Stimulated activated CD4-positive, alpha-beta T cell treated with anti-CD3 and anti-CD28 coated beads, Interleukin-15, amount 100 ng/mL, for 1 hour (primary cell): ENCODE results near the gene C10orf105.

Experiments used
- DNase-seq, 2 donors: peaks; one replicate each; pipeline ENCODE4 v3.0.0-alpha.2; 2020; ENCODE audit warnings: low read depth in 1 of 2, low spot score in 1 of 2

C10orf105 gene

GRCh38 chr10:71717056-71717455 is 2.5 kb downstream of the C10orf105 start:
- DNase-seq, result no peak

GRCh38 chr10:71716426-71716825 is 3.2 kb downstream of the C10orf105 start:
- no peak for DNase-seq

- no peak for DNase-seq
Measured at GRCh38 chr10:71715860-71716259, 3.7 kb downstream of the C10orf105 start.

- DNase-seq, result no peak
Measured at GRCh38 chr10:71715026-71715425, 4.6 kb downstream of the C10orf105 start.

- DNase-seq, result no peak
Measured at GRCh38 chr10:71714592-71714991, 5.0 kb downstream of the C10orf105 start.

DNA sequence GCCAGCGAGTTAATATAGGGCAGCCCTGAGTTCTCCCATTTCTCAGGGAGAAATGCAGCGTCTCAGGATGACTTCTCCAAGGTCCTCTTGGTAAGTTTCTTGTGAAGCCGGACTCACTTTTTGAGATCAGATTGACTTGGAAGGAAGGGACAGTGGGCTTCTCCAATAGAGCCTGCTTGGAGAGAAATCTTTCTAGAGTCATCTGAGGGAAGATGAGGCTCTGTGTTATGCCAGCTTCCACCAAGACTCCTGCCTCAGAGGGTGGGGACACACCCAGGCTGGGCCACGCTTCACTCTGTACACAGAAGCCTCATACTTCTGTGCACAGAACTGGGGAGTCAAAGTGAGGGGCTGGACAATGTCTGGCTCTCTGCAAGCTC is 5.6 kb downstream of the C10orf105 start:
- DNase-seq, result no peak

DNA sequence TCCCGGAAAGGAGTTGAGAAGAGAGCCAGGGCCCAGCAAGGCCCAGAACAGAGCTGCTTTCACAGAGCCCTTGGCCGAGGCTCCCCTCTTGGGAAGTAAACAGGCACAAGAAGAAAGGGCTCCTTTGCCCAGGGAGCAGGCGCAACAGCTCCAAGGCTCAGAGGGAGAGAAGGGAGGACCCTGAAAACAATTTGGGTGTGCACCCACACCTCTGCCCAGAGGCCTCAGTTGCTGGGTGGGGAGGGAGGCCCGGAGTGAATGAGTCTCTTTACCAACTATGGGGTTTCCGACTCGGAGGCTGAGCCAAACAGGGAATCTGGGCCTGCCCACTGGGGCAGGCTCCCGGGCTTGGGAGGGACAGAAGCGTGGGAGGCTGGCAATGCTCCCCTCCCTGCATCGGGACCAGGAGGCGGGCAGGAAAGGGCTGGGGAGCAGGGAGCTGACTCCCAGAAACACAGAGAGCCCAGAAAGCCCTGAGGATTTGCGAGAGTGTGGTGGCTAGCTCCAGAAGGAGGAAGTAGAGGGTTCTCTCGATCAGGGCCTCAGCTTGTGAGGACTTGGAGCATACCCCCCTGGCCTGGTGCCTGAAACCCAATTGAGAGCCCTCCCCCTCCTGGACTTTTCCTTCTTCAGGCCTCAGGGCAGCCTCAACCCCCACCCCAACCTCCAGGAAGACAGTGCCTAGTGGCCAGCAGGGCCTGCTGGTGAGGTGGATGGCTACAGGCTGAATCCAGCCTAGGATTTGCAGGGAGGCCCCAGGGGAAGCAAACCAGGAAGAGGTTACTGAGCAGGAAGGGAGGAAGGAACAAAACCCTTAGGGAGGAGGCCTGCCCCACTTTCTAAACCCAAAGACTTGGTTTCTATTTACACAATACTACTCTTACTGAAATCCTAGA is 6.2 kb downstream of the C10orf105 start:
- no peak for DNase-seq

GRCh38 chr10:71712572-71713134 is 6.9 kb downstream of the C10orf105 start:
- DNase-seq, result no peak

- DNase-seq, result no peak
Measured at GRCh38 chr10:71712170-71712569, 7.4 kb downstream of the C10orf105 start.

DNA sequence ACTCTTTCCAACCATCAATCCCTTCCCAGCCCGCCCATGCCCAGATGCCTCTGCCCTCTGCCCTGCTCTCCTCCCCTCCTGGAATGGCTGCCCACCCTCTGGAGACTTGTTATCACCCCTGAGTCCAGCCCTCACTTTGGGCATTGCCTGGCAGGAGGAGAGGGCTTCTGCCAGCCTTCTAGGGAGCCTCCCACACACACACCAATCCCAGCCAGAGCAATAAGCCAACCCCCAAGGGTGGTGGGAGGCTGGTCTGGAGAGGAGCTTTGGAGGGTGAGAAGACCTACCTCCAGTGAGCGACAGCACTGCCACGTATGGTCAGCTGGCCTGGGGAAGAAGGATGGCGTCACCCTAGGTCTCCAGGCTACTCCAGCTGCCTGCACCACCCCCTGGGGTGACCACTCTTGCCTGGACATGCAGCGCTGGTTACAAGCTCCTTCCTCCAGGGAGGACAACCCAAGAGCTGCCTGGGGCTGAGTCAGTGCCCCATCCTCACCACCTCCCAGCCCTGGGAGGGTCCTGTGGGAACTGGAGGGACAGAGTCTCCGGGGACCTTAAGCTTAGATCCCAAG is 8.4 kb downstream of the C10orf105 start:
- no peak for DNase-seq

GRCh38 chr10:71710519-71710918 is 9.1 kb downstream of the C10orf105 start:
- DNase-seq, result no peak

DNA sequence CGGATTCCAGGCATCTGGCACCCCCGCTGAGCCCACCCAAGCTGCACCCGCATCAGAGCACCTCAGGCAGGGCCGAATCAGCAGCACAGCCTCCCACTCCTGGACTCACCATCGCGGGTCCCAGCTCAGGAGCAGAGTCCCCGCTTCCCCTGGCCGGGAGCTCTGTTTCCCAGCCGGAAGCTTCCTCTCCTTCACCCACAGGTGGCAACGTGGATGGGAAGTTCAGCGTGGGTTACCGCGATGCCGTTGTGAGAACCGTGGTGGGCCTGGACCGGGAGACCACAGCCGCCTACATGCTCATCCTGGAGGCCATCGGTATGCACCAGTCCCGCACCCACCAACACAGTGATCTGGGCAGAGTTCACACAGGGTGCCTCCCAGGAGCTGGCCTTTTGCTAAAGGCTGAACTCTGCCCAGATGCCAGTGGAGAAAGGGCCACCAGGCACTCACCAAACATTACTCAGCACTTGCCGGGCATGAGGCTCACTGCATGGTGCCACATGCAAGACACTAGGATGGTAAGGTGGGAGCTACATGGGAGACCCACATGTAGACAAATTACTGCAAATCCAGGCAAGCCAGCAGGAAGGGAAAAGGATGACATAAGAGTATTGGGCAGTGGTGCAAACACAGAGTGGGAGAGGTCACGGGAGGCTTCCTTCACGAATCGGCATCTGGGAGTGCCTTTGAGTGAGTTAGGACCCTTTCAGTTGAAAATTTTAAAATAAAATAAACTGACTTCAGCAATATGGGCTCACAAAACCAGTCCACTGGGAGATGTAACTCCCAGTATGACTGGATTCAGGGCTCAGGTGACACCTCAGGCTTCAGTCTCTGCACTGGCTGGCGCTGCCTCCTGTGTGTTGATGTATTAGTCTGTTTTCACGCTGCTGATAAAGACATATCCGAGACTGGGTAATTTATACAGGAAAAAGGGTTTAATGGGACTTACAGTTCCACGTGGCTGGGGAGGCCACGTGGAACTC is 10.4 kb downstream of the C10orf105 start:
- DNase-seq, result no peak

- peak in 1 of 2 donors; percentile 57 for DNase-seq
Measured at GRCh38 chr10:71708301-71708703, 11.3 kb downstream of the C10orf105 start.

GRCh38 chr10:71707240-71707789 is 12.3 kb downstream of the C10orf105 start:
- no peak for DNase-seq

GRCh38 chr10:71706216-71707121 is 13.1 kb downstream of the C10orf105 start:
- no peak for DNase-seq

GRCh38 chr10:71705582-71705981 is 14.0 kb downstream of the C10orf105 start:
- no peak for DNase-seq

DNA sequence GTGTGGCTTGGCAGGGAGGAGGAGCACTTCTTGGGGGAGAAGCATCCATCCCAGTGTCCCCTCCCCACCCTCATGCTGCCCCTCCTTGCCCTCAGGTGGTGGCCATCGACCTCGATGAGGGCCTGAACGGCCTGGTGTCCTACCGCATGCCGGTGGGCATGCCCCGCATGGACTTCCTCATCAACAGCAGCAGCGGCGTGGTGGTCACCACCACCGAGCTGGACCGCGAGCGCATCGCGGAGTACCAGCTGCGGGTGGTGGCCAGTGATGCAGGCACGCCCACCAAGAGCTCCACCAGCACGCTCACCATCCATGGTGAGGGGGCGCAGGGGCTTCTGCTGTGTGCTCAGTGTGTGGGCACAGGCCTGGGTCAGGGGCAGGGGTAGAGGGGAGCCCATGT is 14.8 kb downstream of the C10orf105 start:
- no peak for DNase-seq

- no peak for DNase-seq
Measured at GRCh38 chr10:71703577-71703976, 16.0 kb downstream of the C10orf105 start.

- no peak for DNase-seq
Measured at GRCh38 chr10:71701496-71702132, 18.0 kb downstream of the C10orf105 start.
